Measurements from ENCODE around the gene SPEG. TPM values are rescaled to one million over a fixed set of nuclear protein-coding genes. Genes with fewer than 3 reads are reported as not detected.

The SPEG gene
- total RNA-seq, 2 donors from 2014 or later: 30.7 to 53.4 TPM

GRCh38 chr2:219497495-219498279 is 63.0 kb downstream of the SPEG start:
- Histone ChIP-seq H3K9me3 (no peaks in the 10 kb centered on the region), H3K4me1 (replicated peaks) (peaks cover 12% of the 10 kb centered on the region), H3K4me3 (peak overlapping the region; percentile 64 to 73), H3K27ac (peak overlapping the region; percentile 90 to 95), H3K27me3 (replicated peaks; ENCODE audit: insufficient read depth) (no peaks in the 10 kb centered on the region), H3K36me3 (no peaks in the 10 kb centered on the region)
- TF ChIP-seq POLR2A (IDR thresholded peaks at IDR 0.05) (peak; percentile 63), POLR2AphosphoS5 (IDR thresholded peaks at IDR 0.05) (peak; percentile 66), CTCF (IDR thresholded peaks at IDR 0.05) (no peak)
- intact Hi-C loops (cut with DNase I): loop anchor here (5.0 kb wide), 1 partner anchor 35 kb away; no protein-coding TSS in a partner anchor
- 2% methylated on average over 48 of the region's 59 CpGs for WGBS
- DNase-seq (ENCODE audit: low spot score): peak; percentile 85

- peaks cover 12% of the 10 kb centered on the region for H3K4me1 ChIP-seq (replicated peaks)
Measured at GRCh38 chr2:219498280-219499057, 63.8 kb downstream of the SPEG start, which contains the start of gene GMPPA. Gene GMPPA, plus strand, starts transcription at chr2:219498891. Its CDS starts 1,085 bp downstream, at chr2:219499976.

GRCh38 chr2:219499058-219499307 is 64.3 kb downstream of the SPEG start:
- peak overlapping the region; percentile 90 to 95 for H3K27ac ChIP-seq
- intact Hi-C loops (cut with DNase I): loop anchor here (5.0 kb wide), 1 partner anchor 37 kb away; no protein-coding TSS in a partner anchor
- H3K9me3 ChIP-seq: no peaks in the 10 kb centered on the region
- no peak for DNase-seq (ENCODE audit: low spot score)
- no peaks in the 10 kb centered on the region for H3K36me3 ChIP-seq
- TF ChIP-seq CTCF (IDR thresholded peaks at IDR 0.05) (no peak), POLR2A (IDR thresholded peaks at IDR 0.05) (no peak), POLR2AphosphoS5 (IDR thresholded peaks at IDR 0.05) (no peak)
- 0% methylated on average over 3 of the region's 3 CpGs for WGBS
- peaks cover 12% of the 10 kb centered on the region for H3K4me1 ChIP-seq (replicated peaks)
- H3K27me3 ChIP-seq (replicated peaks; ENCODE audit: insufficient read depth): no peaks in the 10 kb centered on the region
- H3K4me3 ChIP-seq: peak overlapping the region; percentile 64 to 73

More at GRCh38 chr2:219498280-219499057, 63.8 kb downstream of the SPEG start, which contains the start of gene GMPPA:
- intact Hi-C loops (cut with DNase I): loop anchor here (5.0 kb wide), 1 partner anchor 36 kb away; no protein-coding TSS in a partner anchor
- H3K27ac ChIP-seq: peak within 1 kb of the TSS; percentile 90 to 95
- no peaks in the 10 kb centered on the region for H3K36me3 ChIP-seq
- peak within 1 kb of the TSS; percentile 64 to 73 for H3K4me3 ChIP-seq
- H3K9me3 ChIP-seq: no peaks in the 10 kb centered on the region
- peak; percentile 97 for DNase-seq (ENCODE audit: low spot score)
- WGBS: 1% methylated on average over 49 of the region's 49 CpGs
- peak in 1 of 4 experiments; percentile 17 for TF ChIP-seq CTCF (IDR thresholded peaks at IDR 0.05)
- peak; percentile 82 for TF ChIP-seq POLR2A (IDR thresholded peaks at IDR 0.05)
- peak; percentile 99 for TF ChIP-seq POLR2AphosphoS5 (IDR thresholded peaks at IDR 0.05)
- no peaks in the 10 kb centered on the region for H3K27me3 ChIP-seq (replicated peaks; ENCODE audit: insufficient read depth)

DNA sequence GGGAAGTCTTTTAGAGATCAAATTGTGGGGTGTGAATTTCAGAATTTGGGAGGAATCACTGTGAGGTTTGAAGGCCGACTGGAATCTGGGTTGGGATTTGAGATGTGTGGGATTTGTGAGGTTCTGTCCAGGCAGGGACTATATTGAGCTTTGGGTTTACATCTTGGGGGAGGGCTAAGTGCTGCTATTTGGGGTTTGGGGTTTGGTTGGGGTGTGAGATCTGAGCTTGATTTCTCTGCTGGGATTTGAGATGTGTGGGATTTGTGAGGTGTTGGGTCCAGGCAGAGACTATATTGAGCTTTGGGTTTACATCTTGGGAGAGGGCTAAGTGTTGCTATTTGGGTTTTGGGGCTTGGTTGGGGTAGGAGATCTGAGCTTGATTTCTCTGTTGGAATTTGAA is 64.9 kb downstream of the SPEG start:
- H3K27me3 ChIP-seq (replicated peaks; ENCODE audit: insufficient read depth): no peaks in the 10 kb centered on the region
- H3K4me1 ChIP-seq (replicated peaks): peaks cover 12% of the 10 kb centered on the region
- no peaks in the 10 kb centered on the region for H3K9me3 ChIP-seq
- peak overlapping the region; percentile 64 to 73 for H3K4me3 ChIP-seq
- TF ChIP-seq POLR2AphosphoS5 (IDR thresholded peaks at IDR 0.05) (no peak), CTCF (IDR thresholded peaks at IDR 0.05) (no peak), POLR2A (IDR thresholded peaks at IDR 0.05) (no peak)
- 44% methylated on average over 1 of the region's 1 CpG for WGBS
- no peak overlapping the region for H3K27ac ChIP-seq
- intact Hi-C loops (cut with DNase I): loop anchor here (5.0 kb wide), 1 partner anchor 37 kb away; no protein-coding TSS in a partner anchor
- no peak for DNase-seq (ENCODE audit: low spot score)
- H3K36me3 ChIP-seq: no peaks in the 10 kb centered on the region

All from prostate gland (tissue), 2 donors.